Prostate gland (tissue), 2 donors: ENCODE measurements around the gene PLA2G4E.

Source experiments
- POLR2A ChIP-seq: fragments of 450-650 bp; IDR thresholded peaks from one replicate; pipeline ENCODE4 v1.6.1; 2016; ENCODE audit warnings: antibody characterized with exemption, mild to moderate bottlenecking
- TF ChIP-seq, protein P1 (sequence below), 4 experiments: fragments of 200-600 bp in 2 of 4; fragments of 450-650 bp in 2 of 4; sonication (generic) in 2 of 4; IDR thresholded peaks; 1 replicate in 3 of 4; 2 replicates in 1 of 4; pipeline ENCODE4 v1.5.1; 2016 to 2019; ENCODE audit warnings: antibody characterized with exemption in 4 of 4, mild to moderate bottlenecking in 2 of 4, moderate library complexity in 2 of 4

DNA sequence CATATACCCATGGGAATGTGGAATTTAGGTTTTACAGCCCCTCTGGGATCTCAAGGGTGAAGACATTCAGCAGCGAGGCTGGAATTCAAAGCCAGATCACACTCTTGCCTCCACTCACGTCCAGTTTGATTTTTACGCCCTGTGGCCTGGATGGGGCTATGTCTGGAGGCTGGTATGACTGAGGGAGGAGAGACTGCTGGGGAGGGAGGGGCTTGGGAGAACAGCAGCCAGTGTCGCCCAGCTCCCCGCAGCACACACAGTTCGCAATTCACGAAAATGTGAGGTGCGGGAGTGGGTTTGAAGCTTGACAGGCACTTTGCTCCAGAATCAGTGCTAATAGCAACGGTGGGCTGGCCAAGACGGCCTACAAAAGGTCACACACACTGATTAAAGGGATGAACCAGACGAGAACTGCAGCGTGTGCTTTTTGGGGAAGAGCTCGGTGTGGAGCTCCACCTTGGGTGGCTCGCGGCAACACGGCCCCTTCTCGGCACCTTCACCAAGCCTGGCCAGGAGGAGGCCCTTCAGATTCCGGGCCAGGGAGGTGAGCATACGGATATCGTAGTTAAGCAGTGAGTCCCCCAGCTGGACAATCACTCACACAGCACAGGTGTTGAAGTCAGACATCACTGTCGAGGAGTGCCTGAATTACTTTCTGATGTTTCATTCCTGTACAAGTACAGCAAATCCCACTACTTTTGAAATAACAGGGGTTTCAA lies 64.9 kb downstream of the PLA2G4E start:
- TF ChIP-seq, protein P1, sequence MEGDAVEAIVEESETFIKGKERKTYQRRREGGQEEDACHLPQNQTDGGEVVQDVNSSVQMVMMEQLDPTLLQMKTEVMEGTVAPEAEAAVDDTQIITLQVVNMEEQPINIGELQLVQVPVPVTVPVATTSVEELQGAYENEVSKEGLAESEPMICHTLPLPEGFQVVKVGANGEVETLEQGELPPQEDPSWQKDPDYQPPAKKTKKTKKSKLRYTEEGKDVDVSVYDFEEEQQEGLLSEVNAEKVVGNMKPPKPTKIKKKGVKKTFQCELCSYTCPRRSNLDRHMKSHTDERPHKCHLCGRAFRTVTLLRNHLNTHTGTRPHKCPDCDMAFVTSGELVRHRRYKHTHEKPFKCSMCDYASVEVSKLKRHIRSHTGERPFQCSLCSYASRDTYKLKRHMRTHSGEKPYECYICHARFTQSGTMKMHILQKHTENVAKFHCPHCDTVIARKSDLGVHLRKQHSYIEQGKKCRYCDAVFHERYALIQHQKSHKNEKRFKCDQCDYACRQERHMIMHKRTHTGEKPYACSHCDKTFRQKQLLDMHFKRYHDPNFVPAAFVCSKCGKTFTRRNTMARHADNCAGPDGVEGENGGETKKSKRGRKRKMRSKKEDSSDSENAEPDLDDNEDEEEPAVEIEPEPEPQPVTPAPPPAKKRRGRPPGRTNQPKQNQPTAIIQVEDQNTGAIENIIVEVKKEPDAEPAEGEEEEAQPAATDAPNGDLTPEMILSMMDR (IDR thresholded peaks at IDR 0.05): no peak
- TF ChIP-seq POLR2A: no peak
